Bronchial epithelial cell (primary cell): ENCODE measurements around the gene ZNF334. TPM values are rescaled to one million over a fixed set of nuclear protein-coding genes. Genes with fewer than 3 reads are reported as not detected.

ENCODE experiments used
- DNase-seq: peaks from one replicate; pipeline ENCODE4 v3.0.0-alpha.2; 2010; ENCODE audit warnings: low read depth
- FAIRE-seq: peaks from 2 replicates; lab custom pipeline; 2011; peaks lifted over from hg19 to GRCh38; lab: Jason Lieb, UNC
- H3K27me3 ChIP-seq: 2 replicates; pipeline ENCODE4 v1.5.1; 2011; ENCODE audit warnings: low read length; ENCODE audit not compliant: control insufficient read depth, insufficient read depth
- H3K36me3 ChIP-seq: 2 replicates; pipeline ENCODE4 v1.5.1; 2011; ENCODE audit warnings: low read length; ENCODE audit not compliant: control insufficient read depth, insufficient read depth
- H3K4me3 ChIP-seq: 2 replicates; pipeline ENCODE4 v1.5.1; 2011; ENCODE audit warnings: mild to moderate bottlenecking, low read depth, low read length, control low read depth
- CTCF ChIP-seq: IDR thresholded peaks from 2 replicates; pipeline ENCODE4 v1.5.1; 2011; ENCODE audit warnings: mild to moderate bottlenecking, moderate library complexity, low read length, control low read depth, inconsistent platforms; ENCODE audit not compliant: insufficient read depth, severe bottlenecking
- total RNA-seq: library from RNA; depleted of rRNA; stranded (reverse); fragments of >200 nt; gene quantifications from 2 replicates; pipeline ENCODE4 v1.2.1, GENCODE V29; 2014

The ZNF334 gene
- total RNA-seq, 1 donor from 2014 or later = 1.6 TPM

- Histone ChIP-seq H3K27me3 (peaks cover 3% of the 10 kb centered on the region), H3K36me3 (no peaks in the 10 kb centered on the region), H3K4me3 (no peak overlapping the region)
- no peak for TF ChIP-seq CTCF
- no peak for DNase-seq
- no peak for FAIRE-seq
Measured at GRCh38 chr20:46552460-46553420, 39.4 kb upstream of the ZNF334 start.

GRCh38 chr20:46551522-46552381 is 38.4 kb upstream of the ZNF334 start:
- DNase-seq (no peak), FAIRE-seq (no peak)
- TF ChIP-seq CTCF = no peak
- Histone ChIP-seq H3K27me3 (peaks cover 3% of the 10 kb centered on the region), H3K36me3 (no peaks in the 10 kb centered on the region), H3K4me3 (no peak overlapping the region)

GRCh38 chr20:46550461-46550860 is 37.1 kb upstream of the ZNF334 start, which contains the start of gene OCSTAMP:
OCSTAMP (minus strand) TSS chr20:46550654; CDS start chr20:46550560, 94 bp downstream.
- no peak for DNase-seq
- no peaks in the 10 kb centered on the region for H3K36me3 ChIP-seq

GRCh38 chr20:46549188-46549972 is 36.0 kb upstream of the ZNF334 start:
- H3K4me3 ChIP-seq = no peak overlapping the region
- H3K36me3 ChIP-seq = no peaks in the 10 kb centered on the region
- FAIRE-seq = no peak
- H3K27me3 ChIP-seq = peaks cover 3% of the 10 kb centered on the region
- DNase-seq = no peak
- TF ChIP-seq CTCF = no peak

More at GRCh38 chr20:46550461-46550860, 37.1 kb upstream of the ZNF334 start, which contains the start of gene OCSTAMP:
- TF ChIP-seq CTCF = no peak
- FAIRE-seq = no peak
- peaks cover 3% of the 10 kb centered on the region for H3K27me3 ChIP-seq
- H3K4me3 ChIP-seq = no peak within 1 kb of the TSS

GRCh38 chr20:46548688-46549087 is 35.3 kb upstream of the ZNF334 start:
- TF ChIP-seq CTCF = no peak
- H3K4me3 ChIP-seq = no peak overlapping the region
- no peaks in the 10 kb centered on the region for H3K36me3 ChIP-seq
- H3K27me3 ChIP-seq = peaks cover 3% of the 10 kb centered on the region
- FAIRE-seq (peak; percentile 47), DNase-seq (no peak)
